NCI-H510A (cell line): ENCODE measurements around the gene SQSTM1.
A peak's percentile ranks its signal among the peaks of the same experiment; 100 is the strongest.
"Not testable (repeated sequence)": the region's sequence is repeated elsewhere in the genome, so short reads cannot be mapped to it uniquely, and the experiment has no call there.

ENCODE experiments used
- DNase-seq: peaks from one replicate; lab custom pipeline; 2025; lab: John Stamatoyannopoulos, UW

Gene SQSTM1

DNA sequence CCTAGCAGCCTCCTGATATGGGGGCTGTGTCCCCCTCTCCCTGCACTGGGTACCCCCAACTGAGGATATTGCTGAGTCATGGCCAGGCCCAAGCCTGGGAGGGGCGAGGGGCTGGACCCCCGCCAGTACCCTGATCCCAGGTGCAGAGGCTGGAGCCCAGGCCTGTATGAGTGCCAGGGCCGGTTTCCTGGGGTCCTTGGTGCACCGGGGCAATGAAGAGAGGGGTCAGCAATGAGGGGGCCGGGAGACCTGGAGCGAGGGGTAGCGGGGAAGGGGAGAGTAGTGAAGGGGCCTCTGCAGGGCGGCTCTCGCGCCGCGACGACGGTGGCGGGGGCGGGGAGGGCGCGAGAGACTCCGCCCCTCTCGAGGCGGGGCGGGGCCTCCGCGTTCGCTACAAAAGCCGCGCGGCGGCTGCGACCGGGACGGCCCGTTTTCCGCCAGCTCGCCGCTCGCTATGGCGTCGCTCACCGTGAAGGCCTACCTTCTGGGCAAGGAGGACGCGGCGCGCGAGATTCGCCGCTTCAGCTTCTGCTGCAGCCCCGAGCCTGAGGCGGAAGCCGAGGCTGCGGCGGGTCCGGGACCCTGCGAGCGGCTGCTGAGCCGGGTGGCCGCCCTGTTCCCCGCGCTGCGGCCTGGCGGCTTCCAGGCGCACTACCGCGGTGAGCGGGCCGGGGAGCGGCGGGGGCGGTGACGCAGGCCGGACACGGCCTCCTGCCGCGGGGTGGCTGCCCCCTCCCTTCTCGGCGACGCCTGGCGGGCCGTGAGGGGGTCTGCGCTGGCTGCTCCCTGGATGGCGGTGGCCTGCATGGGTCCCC lies at the start of gene SQSTM1:
TSS of gene SQSTM1 (plus strand) at position 423 of the 815 bp plus-strand sequence. CDS start at position 455, 32 bp downstream.
- peak; percentile 31 for DNase-seq

DNA sequence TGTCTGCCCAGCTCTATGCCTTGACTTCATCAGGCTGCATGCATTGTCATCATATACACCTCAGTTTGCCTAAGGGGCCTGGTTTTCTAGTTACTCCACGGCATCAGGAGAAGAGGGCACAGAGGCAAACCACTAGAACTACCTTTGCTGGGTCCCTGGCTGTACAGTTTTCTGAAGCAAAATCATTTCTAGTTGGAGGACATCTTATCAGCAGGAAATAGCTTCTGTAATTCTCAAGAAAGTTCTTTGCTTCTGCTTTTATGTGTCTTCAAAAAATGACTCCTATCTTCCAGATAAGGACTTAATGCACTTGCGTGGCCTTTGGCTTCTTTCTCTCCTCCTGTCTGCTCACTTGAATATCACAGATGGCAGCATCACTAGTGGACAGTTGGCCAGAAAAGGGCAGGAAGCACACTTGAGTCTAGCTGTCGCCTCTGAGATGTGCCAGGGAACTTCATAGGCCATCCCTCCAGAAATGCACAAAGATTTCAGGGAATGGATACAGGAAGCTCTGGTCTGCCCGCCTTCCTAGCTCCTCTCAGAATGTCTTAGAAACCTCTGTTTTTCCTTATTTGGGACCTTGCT lies 49.3 kb upstream of the SQSTM1 start:
- no peak for DNase-seq

DNA sequence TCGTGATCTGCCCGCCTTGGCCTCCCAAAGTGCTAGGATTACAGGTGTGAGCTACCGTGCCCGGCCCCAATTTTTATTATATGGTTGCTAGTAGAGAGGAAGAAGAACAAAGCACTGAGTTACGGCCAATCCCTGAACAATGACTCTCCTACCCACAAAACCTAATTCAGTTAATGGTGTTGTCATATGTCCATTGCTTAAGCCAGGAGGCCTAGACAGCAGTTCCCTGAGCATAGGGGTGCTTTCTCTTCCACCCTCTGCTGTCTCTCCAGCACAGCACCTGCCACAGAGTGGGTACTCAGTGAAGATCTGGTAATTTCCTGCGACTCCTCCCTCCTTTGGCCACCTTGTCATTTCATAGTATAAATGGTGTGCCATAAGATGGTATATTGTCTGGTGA lies 48.4 kb upstream of the SQSTM1 start:
- DNase-seq = no peak

DNA sequence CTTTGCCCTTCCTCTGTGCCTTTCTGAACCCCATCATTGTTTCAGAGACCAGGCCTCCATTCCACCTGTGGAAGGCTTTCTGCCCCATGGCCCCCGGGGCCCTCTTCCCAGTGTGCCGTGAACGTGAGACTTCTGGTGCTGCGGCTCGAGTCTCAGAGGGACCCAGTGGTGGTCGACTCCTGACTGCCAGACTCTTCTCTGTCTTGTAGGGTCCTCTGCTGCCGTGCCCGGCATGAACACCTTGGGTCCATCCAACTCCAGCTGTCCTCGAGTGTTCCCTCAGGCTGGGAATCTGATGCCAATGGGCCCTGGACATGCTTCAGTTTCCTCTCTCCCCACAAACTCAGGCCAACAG lies 47.0 kb upstream of the SQSTM1 start:
- no peak for DNase-seq

DNA sequence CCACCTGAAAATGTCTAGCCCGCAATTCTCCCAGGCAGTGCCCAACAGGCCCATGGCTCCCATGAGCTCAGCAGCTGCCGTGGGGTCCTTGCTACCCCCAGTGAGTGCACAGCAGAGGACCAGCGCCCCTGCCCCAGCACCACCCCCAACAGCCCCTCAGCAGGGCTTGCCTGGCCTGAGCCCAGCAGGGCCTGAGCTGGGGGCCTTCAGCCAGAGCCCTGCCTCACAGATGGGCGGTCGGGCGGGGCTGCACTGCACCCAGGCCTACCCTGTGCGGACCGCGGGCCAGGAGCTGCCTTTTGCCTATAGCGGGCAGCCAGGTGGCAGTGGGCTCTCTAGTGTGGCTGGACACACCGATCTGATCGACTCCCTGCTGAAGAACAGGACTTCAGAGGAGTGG lies 46.3 kb upstream of the SQSTM1 start:
- no peak for DNase-seq

DNA sequence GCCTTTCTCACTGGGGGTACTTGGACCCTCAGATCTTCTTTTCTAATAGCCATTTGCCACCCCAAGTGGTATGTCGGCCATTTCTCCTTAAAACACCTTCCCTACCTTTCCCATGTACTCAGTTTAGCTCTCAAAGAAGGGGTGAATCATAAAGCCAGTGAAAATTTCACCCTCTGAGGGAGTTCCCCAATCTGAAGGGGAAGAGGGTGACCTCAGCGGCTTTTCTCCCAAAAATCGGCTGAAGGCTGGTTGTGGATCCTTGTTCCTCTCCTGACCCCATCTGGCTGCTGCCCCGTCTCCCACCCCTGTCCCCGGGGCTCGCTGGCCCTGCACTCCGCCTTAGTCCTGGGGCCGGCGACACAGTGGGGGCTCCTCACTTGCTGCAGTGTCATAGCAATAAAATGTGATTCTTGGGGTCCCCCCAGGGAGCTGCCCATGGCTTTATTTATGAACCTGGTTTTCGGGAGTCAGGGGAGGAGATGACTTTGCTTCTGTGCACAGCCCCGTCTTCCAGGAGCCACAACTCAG lies 44.2 kb upstream of the SQSTM1 start:
- no peak for DNase-seq

DNA sequence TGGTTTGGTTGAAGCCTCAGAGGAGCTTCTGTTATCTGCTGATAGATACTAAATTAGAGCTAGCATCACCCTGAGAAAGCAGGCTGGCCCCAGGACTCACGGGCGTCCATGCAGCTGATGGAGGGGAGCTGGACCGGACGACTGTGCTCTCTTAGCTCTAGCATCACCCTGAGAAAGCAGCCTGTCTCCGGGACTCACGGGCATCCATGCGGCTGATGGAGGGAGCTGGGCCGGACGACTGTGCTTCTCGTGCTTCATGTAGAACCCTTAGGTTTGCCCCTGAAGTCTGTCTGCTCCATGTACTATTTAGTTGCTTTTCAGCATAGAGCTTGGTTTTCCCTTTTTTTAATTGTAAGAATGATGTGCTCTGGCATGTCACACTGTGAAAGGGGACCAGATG lies 43.2 kb upstream of the SQSTM1 start:
- DNase-seq = no peak

DNA sequence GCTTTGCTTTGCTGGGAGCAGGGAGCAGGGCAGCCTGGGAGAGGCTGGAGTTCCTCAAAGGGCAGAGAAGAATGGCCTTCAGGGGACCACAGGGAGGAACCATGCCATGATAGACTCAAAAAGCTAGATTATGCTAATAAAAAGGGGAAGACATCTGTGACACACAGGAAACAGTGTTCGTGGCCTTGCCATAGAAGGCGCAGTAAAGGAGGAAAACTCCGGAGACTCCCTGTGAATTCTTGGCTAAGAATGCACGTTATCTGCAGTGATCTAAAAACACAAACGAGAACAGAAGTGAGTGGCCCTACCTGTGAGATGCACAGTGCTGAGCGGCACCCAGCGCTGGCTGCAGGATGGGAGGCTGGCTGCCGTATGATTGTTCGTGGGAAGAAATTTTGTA lies 42.8 kb upstream of the SQSTM1 start:
- no peak for DNase-seq

DNA sequence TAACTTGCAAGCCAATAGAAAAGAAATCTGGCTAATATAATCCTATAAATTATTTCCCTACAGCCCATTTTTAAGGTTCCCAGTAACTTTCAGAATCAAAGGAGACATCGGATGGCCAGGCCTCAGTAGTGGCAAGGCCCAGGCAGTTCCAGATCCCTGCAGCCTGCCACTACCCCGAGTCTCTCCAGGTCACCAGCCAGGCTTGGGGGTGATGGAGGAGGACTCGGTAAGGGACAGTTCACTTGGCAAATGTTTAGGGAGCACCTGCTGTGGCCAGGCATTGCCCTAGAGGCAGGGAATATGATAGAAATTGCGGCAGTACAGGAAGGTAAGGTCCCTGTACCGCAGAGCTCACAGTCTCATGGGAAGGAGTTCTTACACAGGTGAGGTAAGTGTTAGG lies 42.1 kb upstream of the SQSTM1 start:
- DNase-seq = no peak

DNA sequence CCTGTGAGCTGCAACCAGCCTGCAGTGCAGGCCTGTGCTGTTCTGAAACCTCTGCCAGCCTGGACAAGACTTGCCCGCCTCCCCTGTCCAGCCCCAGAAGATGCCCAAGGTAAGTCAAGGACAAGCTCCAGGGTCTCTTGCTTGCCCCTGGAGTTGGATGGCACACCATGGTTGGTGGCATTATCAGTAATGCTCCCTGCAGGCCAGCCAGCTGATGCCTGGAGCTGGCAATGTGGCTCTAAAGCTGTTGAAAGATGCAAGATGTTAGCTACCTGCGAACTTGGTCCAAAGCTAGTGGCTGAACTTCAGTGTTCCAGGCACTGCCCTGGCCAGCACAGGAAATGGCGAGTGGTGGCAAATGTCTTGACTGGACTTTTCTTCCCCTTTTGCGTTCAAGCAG lies 40.9 kb upstream of the SQSTM1 start:
- no peak for DNase-seq

DNA sequence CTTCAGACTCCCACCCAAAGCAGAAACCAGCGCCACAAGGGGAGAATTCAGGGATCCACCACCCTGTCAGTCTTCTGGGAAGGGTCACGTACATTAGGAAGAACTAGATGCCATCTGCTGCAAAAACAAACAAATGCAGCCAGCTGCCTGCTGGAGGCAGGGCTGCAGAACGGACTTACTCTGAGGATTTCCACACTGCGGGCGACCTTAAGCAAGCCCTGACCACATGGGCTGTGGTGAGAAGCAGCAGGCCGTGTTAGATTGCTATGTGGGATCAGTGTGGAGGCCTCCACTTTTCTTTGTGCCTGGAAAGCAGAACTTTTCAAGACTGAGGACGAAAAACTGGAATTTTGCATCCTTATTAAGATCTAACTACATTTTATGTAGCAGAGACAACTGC lies 40.3 kb upstream of the SQSTM1 start:
- DNase-seq = no peak

DNA sequence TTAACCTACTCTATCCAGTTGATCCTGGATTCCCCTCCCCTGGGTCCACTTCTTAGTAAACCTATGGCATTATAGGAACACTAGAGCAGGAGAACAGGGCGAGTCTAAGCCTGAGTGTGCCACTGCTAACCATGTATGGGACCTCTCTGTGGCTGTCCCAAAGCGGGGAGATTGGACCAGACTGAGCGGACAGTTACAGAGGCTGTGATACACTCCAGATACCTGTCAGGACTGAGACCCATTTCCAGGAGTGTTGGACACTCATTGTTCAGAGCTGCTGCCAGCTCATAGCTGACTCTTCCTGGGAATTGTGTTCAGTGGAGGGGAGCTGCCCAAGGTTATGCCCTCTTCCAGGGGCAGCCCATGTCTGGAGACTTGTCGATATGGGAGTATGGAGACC lies 38.9 kb upstream of the SQSTM1 start:
- DNase-seq = no peak

DNA sequence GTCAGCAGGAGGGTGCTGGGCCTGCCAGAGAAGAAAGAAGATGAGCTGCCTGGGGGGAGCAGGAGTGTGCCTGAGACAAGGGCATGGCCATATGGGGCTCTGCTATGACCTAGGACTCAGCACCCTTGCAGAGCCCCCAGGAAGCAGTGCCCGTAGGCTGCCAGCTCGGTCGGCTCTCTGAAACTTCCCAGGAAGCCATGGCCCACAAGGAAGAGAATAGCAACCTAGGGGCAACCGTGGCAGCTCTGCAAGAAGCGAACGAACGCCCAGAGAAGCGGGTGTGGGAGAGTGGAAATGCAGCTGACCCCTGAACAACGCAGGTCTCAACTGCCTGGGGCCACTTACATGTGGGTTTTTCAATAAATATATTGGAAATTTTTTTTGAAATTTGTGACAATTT lies 37.6 kb upstream of the SQSTM1 start:
- no peak for DNase-seq

DNA sequence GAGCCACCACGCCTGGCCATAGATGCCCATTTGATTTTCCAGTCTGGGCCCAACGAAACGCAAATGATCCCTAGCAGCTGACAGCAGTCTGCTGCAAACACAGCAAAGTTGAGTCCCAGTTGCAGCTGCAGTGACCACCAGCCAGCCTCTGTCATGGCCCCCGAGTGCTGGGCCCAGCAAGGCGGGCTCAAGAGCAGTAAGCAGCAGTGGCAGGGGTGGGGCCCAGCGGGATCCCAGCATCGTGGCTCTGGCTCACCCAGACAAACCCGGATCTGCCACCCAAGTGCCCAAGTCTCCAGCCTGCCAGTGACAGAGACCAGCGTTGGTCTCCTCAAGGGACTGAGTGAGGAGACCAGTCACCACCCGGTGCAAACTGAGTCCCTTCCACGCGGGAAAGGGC lies 33.8 kb upstream of the SQSTM1 start:
- no peak for DNase-seq

DNA sequence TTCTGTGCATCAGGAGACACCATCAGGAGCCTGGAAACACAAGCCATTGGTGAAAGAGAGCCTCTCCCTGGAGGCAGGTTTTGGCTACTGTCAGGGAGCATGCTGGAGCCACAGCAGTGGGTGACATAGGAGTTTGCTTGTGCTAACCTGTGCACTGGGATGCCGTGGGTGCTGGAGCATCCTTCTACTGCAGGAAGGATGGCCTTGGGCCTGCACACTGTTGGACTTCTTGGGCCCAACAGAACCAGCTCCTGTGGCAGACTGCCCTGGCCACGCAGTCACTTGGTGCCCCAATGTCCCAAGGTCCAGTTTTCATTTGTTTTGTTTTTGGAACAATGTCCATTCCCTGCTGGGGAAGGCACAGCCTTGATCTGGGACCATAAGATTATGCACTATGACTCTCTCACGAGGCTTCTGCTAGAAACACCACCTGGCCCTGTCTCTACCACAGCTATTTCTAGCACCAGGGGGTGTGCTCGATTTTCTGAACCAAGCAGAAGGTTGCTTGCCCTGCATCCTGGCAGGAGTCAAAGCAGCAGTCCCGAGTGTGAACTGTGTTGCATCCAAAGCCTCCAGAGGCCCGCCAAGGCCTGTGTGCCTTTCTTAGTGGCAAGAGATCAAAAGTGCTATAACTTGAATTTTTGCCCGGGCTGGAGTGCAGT lies 32.4 kb upstream of the SQSTM1 start:
- DNase-seq = no peak

DNA sequence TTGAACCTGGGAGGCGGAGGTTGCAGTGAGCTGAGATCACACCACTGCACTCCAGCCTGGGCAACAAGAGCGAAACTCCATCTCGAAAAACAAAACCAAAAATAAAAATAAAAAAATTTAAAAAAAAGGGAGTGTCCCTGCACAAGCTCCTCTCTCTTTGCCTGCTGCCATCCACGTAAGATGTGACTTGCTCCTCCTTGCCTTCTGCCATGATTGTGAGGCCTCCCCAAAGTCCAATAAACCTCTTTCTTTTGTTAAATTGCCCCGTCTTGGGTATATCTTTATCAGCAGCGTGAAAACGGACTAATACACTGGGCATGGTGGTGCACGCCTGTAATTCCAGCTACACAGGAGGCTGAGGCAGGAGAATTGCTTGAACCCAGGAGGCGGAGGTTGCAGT lies 31.4 kb upstream of the SQSTM1 start:
- not testable (repeated sequence) for DNase-seq

DNA sequence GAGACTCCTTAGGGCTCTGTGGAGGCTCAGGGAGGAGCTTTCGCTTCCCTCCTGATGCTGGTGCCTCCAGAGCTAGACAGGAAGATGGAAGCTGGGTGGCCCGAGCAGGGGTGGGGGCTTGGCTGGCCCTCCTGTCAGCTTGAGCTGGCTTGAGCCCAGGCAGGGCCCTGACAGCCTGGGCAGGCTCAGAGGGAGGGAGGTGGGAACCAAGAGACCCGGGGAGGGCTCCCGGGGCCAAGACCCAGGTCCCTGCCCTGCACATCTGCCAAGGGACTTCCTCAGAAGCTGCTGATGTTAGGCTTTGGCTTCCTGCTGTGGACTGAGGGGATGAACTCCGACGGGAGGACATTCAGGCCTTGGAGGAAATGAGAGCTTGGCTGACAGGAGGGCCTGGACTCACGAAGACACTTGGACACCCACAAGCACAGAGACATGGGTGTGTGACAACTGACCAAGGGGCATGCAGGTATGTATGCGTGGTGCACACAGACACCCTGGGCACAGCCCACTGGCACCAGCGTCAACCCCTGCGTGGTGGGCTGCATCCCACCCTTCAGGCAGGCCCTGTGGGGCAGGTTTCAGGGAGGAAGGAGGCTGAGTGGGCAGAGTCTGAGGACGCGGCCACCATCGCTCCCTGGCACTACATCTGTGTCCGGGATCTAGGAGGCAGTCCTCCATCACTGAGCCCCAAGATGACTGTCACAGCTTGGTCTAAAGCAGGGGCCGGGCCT lies 28.7 kb upstream of the SQSTM1 start:
- DNase-seq = no peak

DNA sequence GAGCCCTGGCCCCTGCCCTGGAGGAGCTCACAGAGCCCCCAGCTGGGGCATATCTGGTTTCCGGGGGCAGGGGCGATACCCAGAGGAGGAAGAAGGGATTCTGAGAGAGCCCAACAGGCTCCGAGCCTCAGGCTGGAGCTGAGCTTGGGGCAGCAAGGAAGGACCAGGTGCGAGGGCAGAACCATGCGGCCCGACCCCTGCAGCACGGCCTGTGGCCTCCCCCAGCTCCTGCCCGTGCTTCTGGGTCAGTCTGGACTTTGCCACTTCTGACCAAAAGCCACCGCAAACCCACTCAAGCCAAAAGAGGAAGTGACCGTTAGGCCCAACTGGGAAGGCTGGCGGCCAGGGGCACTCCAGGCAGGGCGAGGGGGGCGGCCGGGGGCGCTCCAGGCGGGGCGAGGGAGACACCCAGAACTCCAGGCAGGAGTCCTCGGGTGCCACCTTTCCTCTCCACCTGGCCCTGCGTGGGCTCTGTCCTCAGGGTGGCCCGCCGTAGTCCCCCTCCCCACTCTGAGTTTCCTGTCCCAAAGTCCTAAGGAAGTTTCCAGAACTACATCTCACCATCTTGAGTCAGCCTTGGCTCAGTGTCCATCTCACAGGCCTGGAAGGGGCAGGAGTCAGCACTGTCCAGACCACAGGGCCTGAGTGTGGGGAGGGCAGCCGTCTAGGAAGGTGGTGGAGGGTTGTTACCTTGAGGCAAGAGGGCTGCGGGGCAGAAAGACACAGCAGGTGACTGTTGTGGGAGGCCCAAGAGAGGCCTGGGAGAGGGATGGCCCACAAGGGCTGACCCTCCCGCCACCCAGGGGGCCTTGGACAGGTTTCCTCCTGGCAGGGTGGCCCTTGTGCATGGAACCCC lies 27.9 kb upstream of the SQSTM1 start:
- no peak for DNase-seq

DNA sequence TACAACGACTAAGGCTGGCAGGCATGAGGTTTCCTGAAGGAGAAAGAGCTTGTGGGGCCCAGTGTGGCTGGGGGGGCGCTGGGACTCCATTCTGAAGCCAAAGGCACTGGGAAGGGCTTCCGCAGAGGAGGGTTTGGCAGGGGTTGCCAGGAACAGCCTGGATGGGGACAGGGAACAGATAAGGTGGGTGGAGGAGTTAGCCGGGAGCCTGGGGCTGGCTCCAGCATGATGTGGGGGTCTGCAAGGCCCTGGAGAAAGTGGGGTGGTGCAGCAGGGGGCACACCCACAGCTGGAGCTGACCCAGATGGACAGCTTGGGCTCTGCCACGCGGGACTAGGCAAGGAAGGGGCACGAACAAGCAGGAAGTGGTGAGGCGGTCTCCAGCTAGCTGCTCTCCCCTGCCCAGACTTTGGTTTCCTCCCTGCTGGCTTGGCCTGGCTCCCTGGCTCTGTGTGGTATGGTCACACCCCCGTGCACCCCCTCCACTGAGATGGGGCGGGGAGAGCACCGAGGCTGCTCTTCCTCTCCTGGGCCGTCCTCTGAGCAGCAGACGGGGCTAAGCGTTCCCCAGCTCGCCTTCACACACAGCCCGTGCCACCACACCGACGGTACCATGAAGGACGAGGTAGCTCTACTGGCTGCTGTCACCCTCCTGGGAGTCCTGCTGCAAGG lies 27.1 kb upstream of the SQSTM1 start, which contains the start of gene LTC4S:
TSS of gene LTC4S (plus strand) at position 519 of the 672 bp plus-strand sequence. CDS start at position 614, 95 bp downstream.
- no peak for DNase-seq

DNA sequence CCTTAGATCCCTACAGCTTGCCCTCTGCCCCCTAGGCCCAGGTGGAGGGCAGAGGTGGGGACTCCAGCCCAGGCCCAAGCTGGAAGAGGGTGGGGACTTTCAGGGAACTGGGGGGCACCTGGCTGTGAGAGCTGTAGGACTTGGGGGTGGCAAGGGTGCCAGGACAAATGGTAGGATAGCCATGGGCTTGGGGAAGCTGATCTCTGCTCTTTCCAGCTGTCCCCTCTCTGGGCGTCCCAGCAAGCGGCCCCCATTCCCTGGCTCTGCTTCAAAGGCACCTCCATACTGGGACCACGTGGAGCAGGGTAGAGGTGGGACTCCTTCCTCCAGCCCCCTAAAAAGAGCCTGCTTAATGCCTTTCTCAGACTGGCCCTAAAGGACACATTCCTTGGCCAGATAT lies 26.5 kb upstream of the SQSTM1 start:
- DNase-seq = no peak

DNA sequence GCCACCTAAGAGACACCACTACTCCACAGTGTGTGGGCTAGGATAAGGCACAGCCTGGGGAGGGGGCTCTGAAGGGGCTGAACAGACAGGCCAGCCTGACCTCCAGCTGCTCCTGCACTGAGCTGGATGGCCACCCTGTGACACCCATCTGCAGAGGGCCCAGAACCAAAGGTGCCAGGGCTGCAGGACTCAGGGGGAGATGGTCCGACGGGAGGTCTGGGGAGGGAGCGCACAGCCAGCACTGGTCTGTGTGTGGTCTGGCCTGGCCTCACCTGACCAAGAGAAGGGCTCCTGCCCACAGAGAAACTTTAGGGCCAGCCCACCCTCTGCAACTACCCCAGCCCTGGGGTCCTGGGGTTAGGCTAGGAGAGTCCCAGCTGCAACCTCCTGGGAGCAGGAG lies 26.1 kb upstream of the SQSTM1 start:
- no peak for DNase-seq
